Smooth muscle cell (in vitro differentiated cells): ENCODE results near the gene ZNF346. TPM values are rescaled to one million over a fixed set of nuclear protein-coding genes. Genes with fewer than 3 reads are reported as not detected.

Source experiments
- DNase-seq: peaks from one replicate; lab custom pipeline; 2025; ENCODE audit not compliant: unreplicated experiment; lab: John Stamatoyannopoulos, UW
- H2AFZ ChIP-seq: fragments of 200-600 bp; sonication (generic); 2 replicates; pipeline ENCODE4 v1.6.0; 2016; ENCODE audit warnings: antibody characterized with exemption, low read depth, mild to moderate bottlenecking
- H3F3A ChIP-seq: fragments of 200-600 bp; sonication (generic); 2 replicates; pipeline ENCODE4 v1.6.0; 2017; ENCODE audit warnings: antibody characterized with exemption, low read depth
- H3K27ac ChIP-seq: fragments of 200-600 bp; sonication (generic); 2 replicates; pipeline ENCODE4 v1.5.1; 2016; ENCODE audit warnings: low read depth, mild to moderate bottlenecking
- H3K27me3 ChIP-seq: fragments of 200-600 bp; sonication (generic); 2 replicates; pipeline ENCODE4 v1.6.1; 2016; ENCODE audit warnings: low read depth, mild to moderate bottlenecking
- H3K36me3 ChIP-seq: fragments of 200-600 bp; sonication (generic); 2 replicates; pipeline ENCODE4 v1.5.1; 2016; ENCODE audit warnings: low read depth
- H3K4me1 ChIP-seq: fragments of 200-600 bp; sonication (generic); 2 replicates; pipeline ENCODE4 v1.5.1; 2016; ENCODE audit warnings: low read depth
- H3K4me2 ChIP-seq: fragments of 200-600 bp; sonication (generic); 2 replicates; pipeline ENCODE4 v1.6.0; 2016; ENCODE audit warnings: mild to moderate bottlenecking
- H3K4me3 ChIP-seq: fragments of 200-600 bp; sonication (generic); 2 replicates; pipeline ENCODE4 v1.5.1; 2016; ENCODE audit warnings: mild to moderate bottlenecking
- H3K79me2 ChIP-seq: fragments of 200-600 bp; sonication (generic); 2 replicates; pipeline ENCODE4 v1.6.0; 2016; ENCODE audit warnings: low read depth, mild to moderate bottlenecking
- H3K9ac ChIP-seq: fragments of 200-600 bp; sonication (generic); 2 replicates; pipeline ENCODE4 v1.6.0; 2016; ENCODE audit warnings: low read depth
- H3K9me3 ChIP-seq: fragments of 200-600 bp; sonication (generic); replicated peaks from 2 replicates; pipeline ENCODE4 v1.5.1; 2016; ENCODE audit warnings: low read depth
- H4K20me1 ChIP-seq: fragments of 200-600 bp; sonication (generic); 2 replicates; pipeline ENCODE4 v1.6.0; 2016; ENCODE audit warnings: low read depth
- CTCF ChIP-seq: fragments of 200-600 bp; sonication (generic); IDR thresholded peaks from 2 replicates; pipeline ENCODE4 v1.5.1; 2017; ENCODE audit warnings: borderline replicate concordance, mild to moderate bottlenecking, antibody characterized with exemption; ENCODE audit not compliant: insufficient read depth, poor library complexity, severe bottlenecking
- WGBS: methylation state at CpG from one replicate; pipeline ENCODE4 v1.1.7; 2016; ENCODE audit warnings: low lambda C conversion rate; 5-methylcytosine and 5-hydroxymethylcytosine counted together
- polyA plus RNA-seq: library from polyadenylated mRNA; unstranded; fragments of >200 nt; fragmentation: Nextera tagmentation; extraction: Ambion mirVana; gene quantifications from 2 replicates; pipeline ENCODE4 v1.2.1, GENCODE V29; 2016
- total RNA-seq: library from RNA; depleted of rRNA; stranded (reverse); fragments of >200 nt; gene quantifications from 2 replicates; pipeline ENCODE4 v1.2.3, GENCODE V29; 2014

The ZNF346 gene
- total and polyA plus RNA-seq, 2 experiments from 2014 or later, result 6.9 to 14.8 TPM

GRCh38 chr5:177066224-177066623, 43.7 kb downstream of the ZNF346 start:
- Histone ChIP-seq H3F3A (no peaks in the 10 kb centered on the region), H3K4me2 (no peak overlapping the region), H3K27ac (no peak overlapping the region), H3K79me2 (no peaks in the 10 kb centered on the region), H3K9me3 (no peaks in the 10 kb centered on the region), H2AFZ (no peak overlapping the region), H4K20me1 (no peaks in the 10 kb centered on the region), H3K9ac (no peak overlapping the region), H3K4me1 (no peaks in the 10 kb centered on the region), H3K27me3 (no peaks in the 10 kb centered on the region), H3K4me3 (no peak overlapping the region), H3K36me3 (no peaks in the 10 kb centered on the region)
- no peak for DNase-seq
- TF ChIP-seq CTCF, result no peak
- WGBS, result 97% methylated on average over 2 of the region's 2 CpGs

GRCh38 chr5:177067503-177067902, 45.0 kb downstream of the ZNF346 start:
- no peaks in the 10 kb centered on the region for H3K4me1 ChIP-seq
- H3K27ac ChIP-seq, result no peak overlapping the region
- H4K20me1 ChIP-seq, result no peaks in the 10 kb centered on the region
- no peak for TF ChIP-seq CTCF
- H3K79me2 ChIP-seq, result no peaks in the 10 kb centered on the region
- no peaks in the 10 kb centered on the region for H3F3A ChIP-seq
- H3K27me3 ChIP-seq, result no peaks in the 10 kb centered on the region
- no peak overlapping the region for H3K4me2 ChIP-seq
- no peak overlapping the region for H3K9ac ChIP-seq
- no peak overlapping the region for H2AFZ ChIP-seq
- H3K4me3 ChIP-seq, result no peak overlapping the region
- DNase-seq, result no peak
- no peaks in the 10 kb centered on the region for H3K36me3 ChIP-seq
- H3K9me3 ChIP-seq, result no peaks in the 10 kb centered on the region
- 95% methylated on average over 5 of the region's 5 CpGs for WGBS

- Histone ChIP-seq H3K36me3 (no peaks in the 10 kb centered on the region), H3K4me1 (no peaks in the 10 kb centered on the region), H3K4me3 (no peak overlapping the region), H3F3A (no peaks in the 10 kb centered on the region), H3K9ac (no peak overlapping the region), H3K4me2 (no peak overlapping the region), H2AFZ (no peak overlapping the region), H3K27ac (no peak overlapping the region), H4K20me1 (no peaks in the 10 kb centered on the region), H3K27me3 (no peaks in the 10 kb centered on the region), H3K9me3 (no peaks in the 10 kb centered on the region), H3K79me2 (no peaks in the 10 kb centered on the region)
- TF ChIP-seq CTCF, result no peak
- no peak for DNase-seq
- 96% methylated on average over 6 of the region's 6 CpGs for WGBS
Observed at GRCh38 chr5:177070536-177071191, 48.2 kb downstream of the ZNF346 start.

GRCh38 chr5:177071666-177072385, 49.3 kb downstream of the ZNF346 start:
- H3K4me2 ChIP-seq, result peak overlapping the region; percentile 70
- peak; percentile 31 for DNase-seq
- peak overlapping the region; percentile 41 for H3K27ac ChIP-seq
- H2AFZ ChIP-seq, result no peak overlapping the region
- no peaks in the 10 kb centered on the region for H3K36me3 ChIP-seq
- no peaks in the 10 kb centered on the region for H3K4me1 ChIP-seq
- no peaks in the 10 kb centered on the region for H4K20me1 ChIP-seq
- TF ChIP-seq CTCF, result peak; percentile 88
- WGBS, result 28% methylated on average over 5 of the region's 6 CpGs
- H3K27me3 ChIP-seq, result no peaks in the 10 kb centered on the region
- no peaks in the 10 kb centered on the region for H3F3A ChIP-seq
- no peaks in the 10 kb centered on the region for H3K79me2 ChIP-seq
- no peaks in the 10 kb centered on the region for H3K9me3 ChIP-seq
- no peak overlapping the region for H3K9ac ChIP-seq
- no peak overlapping the region for H3K4me3 ChIP-seq
